OCI-LY1 (cell line): ENCODE results near the gene LARP1.
"Not testable (repeated sequence)": the region's sequence is repeated elsewhere in the genome, so short reads cannot be mapped to it uniquely, and the experiment has no call there.

Experiments used
- H2AFZ ChIP-seq: fragments of 200-600 bp; sonication (generic), shearing (Covaris generic); 2 replicates; pipeline ENCODE4 v1.6.0; 2014; ENCODE audit warnings: antibody characterized with exemption, mild to moderate bottlenecking, low read length
- H3F3A ChIP-seq: fragments of 200-600 bp; sonication (generic), shearing (Covaris generic); 2 replicates; pipeline ENCODE4 v1.6.0; 2014; ENCODE audit warnings: mild to moderate bottlenecking, antibody characterized with exemption, low read length, moderate library complexity; ENCODE audit not compliant: insufficient read depth
- H3K27ac ChIP-seq: fragments of 200-600 bp; sonication (generic); 2 replicates; pipeline ENCODE4 v1.5.1; 2014; ENCODE audit warnings: low read length, mixed run types, mild to moderate bottlenecking, low read depth; ENCODE audit not compliant: poor library complexity, severe bottlenecking
- H3K27me3 ChIP-seq: fragments of 200-600 bp; sonication (generic); 2 replicates; pipeline ENCODE4 v1.6.0; 2014; ENCODE audit warnings: antibody characterized with exemption, mild to moderate bottlenecking, low read length, moderate library complexity; ENCODE audit not compliant: insufficient read depth
- H3K36me3 ChIP-seq: fragments of 200-600 bp; sonication (generic); 2 replicates; pipeline ENCODE4 v1.6.1; 2014; ENCODE audit warnings: mild to moderate bottlenecking, antibody characterized with exemption, low read length, moderate library complexity, mixed read lengths; ENCODE audit not compliant: insufficient read depth
- H3K4me1 ChIP-seq: fragments of 200-600 bp; sonication (generic); 2 replicates; pipeline ENCODE4 v1.5.1; 2014; ENCODE audit warnings: mild to moderate bottlenecking, low read length, moderate library complexity; ENCODE audit not compliant: insufficient read depth, severe bottlenecking
- H3K4me2 ChIP-seq: fragments of 200-600 bp; sonication (generic), shearing (Covaris generic); 2 replicates; pipeline ENCODE4 v1.6.1; 2014; ENCODE audit warnings: low read length
- H3K4me3 ChIP-seq: fragments of 200-600 bp; sonication (generic); 2 replicates; pipeline ENCODE4 v1.5.1; 2014; ENCODE audit warnings: low read length, low read depth, mild to moderate bottlenecking, mixed read lengths; ENCODE audit not compliant: poor library complexity, severe bottlenecking
- H3K79me2 ChIP-seq: fragments of 200-600 bp; shearing (Covaris generic); 2 replicates; pipeline ENCODE4 v1.6.1; 2016; ENCODE audit warnings: mixed run types, low read length, mixed read lengths; ENCODE audit not compliant: insufficient read depth
- H3K9ac ChIP-seq: fragments of 200-600 bp; sonication (generic), shearing (Covaris generic); 2 replicates; pipeline ENCODE4 v1.6.1; 2014; ENCODE audit warnings: mild to moderate bottlenecking, low read length, mixed read lengths
- H3K9me2 ChIP-seq: fragments of 200-600 bp; sonication (generic), shearing (Covaris generic); 2 replicates; pipeline ENCODE4 v1.6.1; 2014; ENCODE audit warnings: low read depth, mild to moderate bottlenecking, low read length, mixed read lengths
- H3K9me3 ChIP-seq: fragments of 200-600 bp; shearing (Covaris generic); 2 replicates; pipeline ENCODE4 v1.6.1; 2014; ENCODE audit warnings: low read length, mixed read lengths
- H4K20me1 ChIP-seq: fragments of 200-600 bp; sonication (generic), shearing (Covaris generic); 2 replicates; pipeline ENCODE4 v1.6.0; 2016; ENCODE audit warnings: mild to moderate bottlenecking, low read length; ENCODE audit not compliant: insufficient read depth
- CTCF ChIP-seq: fragments of 200-600 bp; sonication (generic), shearing (Covaris generic); IDR thresholded peaks from 2 replicates; pipeline ENCODE4 v1.5.1; 2017; ENCODE audit warnings: mild to moderate bottlenecking, antibody characterized with exemption, low read length, moderate library complexity, mixed read lengths
- EZH2 ChIP-seq: fragments of 200-600 bp; sonication (generic), shearing (Covaris generic); IDR thresholded peaks from 2 replicates; pipeline ENCODE4 v1.8.0; 2017; ENCODE audit warnings: borderline replicate concordance, mixed run types, mild to moderate bottlenecking, antibody characterized with exemption, low read length, moderate library complexity, mixed read lengths

The LARP1 gene

GRCh38 chr5:154830596-154830995, 75.4 kb downstream of the LARP1 start:
- Histone ChIP-seq H3K4me1 (no peaks in the 10 kb centered on the region), H4K20me1 (no peaks in the 10 kb centered on the region), H3F3A (no peaks in the 10 kb centered on the region), H3K4me2 (no peak overlapping the region), H3K4me3 (no peak overlapping the region), H3K9ac (no peak overlapping the region), H2AFZ (no peak overlapping the region), H3K9me2 (no peaks in the 10 kb centered on the region), H3K27me3 (no peaks in the 10 kb centered on the region), H3K9me3 (no peaks in the 10 kb centered on the region), H3K27ac (no peak overlapping the region), H3K79me2 (no peaks in the 10 kb centered on the region), H3K36me3 (peaks cover 40% of the 10 kb centered on the region)
- TF ChIP-seq EZH2 = no peak
- TF ChIP-seq CTCF = no peak

- no peaks in the 10 kb centered on the region for H3K9me3 ChIP-seq
- peaks cover 40% of the 10 kb centered on the region for H3K36me3 ChIP-seq
- TF ChIP-seq EZH2 = no peak
- no peak overlapping the region for H3K4me2 ChIP-seq
- no peaks in the 10 kb centered on the region for H3K27me3 ChIP-seq
- no peaks in the 10 kb centered on the region for H3K9me2 ChIP-seq
- H2AFZ ChIP-seq = no peak overlapping the region
- no peaks in the 10 kb centered on the region for H4K20me1 ChIP-seq
- H3K4me1 ChIP-seq = no peaks in the 10 kb centered on the region
- no peaks in the 10 kb centered on the region for H3F3A ChIP-seq
- H3K79me2 ChIP-seq = no peaks in the 10 kb centered on the region
- no peak overlapping the region for H3K27ac ChIP-seq
- H3K9ac ChIP-seq = no peak overlapping the region
- H3K4me3 ChIP-seq = no peak overlapping the region
Observed at GRCh38 chr5:154831451-154831850, 76.3 kb downstream of the LARP1 start.

GRCh38 chr5:154832804-154833203, 77.6 kb downstream of the LARP1 start:
- H3K4me2 ChIP-seq, H3K4me1 ChIP-seq, H2AFZ ChIP-seq, H3K79me2 ChIP-seq, H3K9me2 ChIP-seq, H3K9me3 ChIP-seq, H3K4me3 ChIP-seq, H3K27me3 ChIP-seq, H3K27ac ChIP-seq, H3K9ac ChIP-seq, H4K20me1 ChIP-seq, H3F3A ChIP-seq: not testable (repeated sequence)
- H3K36me3 ChIP-seq = peaks cover 40% of the 10 kb centered on the region

GRCh38 chr5:154834053-154834452, 78.9 kb downstream of the LARP1 start:
- no peak overlapping the region for H3K27ac ChIP-seq
- H4K20me1 ChIP-seq = no peaks in the 10 kb centered on the region
- H2AFZ ChIP-seq = no peak overlapping the region
- H3K4me3 ChIP-seq = no peak overlapping the region
- no peaks in the 10 kb centered on the region for H3K4me1 ChIP-seq
- no peaks in the 10 kb centered on the region for H3K27me3 ChIP-seq
- H3K9me3 ChIP-seq = no peaks in the 10 kb centered on the region
- no peak for TF ChIP-seq EZH2
- TF ChIP-seq CTCF = no peak
- H3K36me3 ChIP-seq = peaks cover 33% of the 10 kb centered on the region
- no peak overlapping the region for H3K4me2 ChIP-seq
- no peaks in the 10 kb centered on the region for H3K79me2 ChIP-seq
- no peaks in the 10 kb centered on the region for H3K9me2 ChIP-seq
- no peaks in the 10 kb centered on the region for H3F3A ChIP-seq
- no peak overlapping the region for H3K9ac ChIP-seq

- peaks cover 17% of the 10 kb centered on the region for H3K36me3 ChIP-seq
- not testable (repeated sequence) for H3K4me1 ChIP-seq, H2AFZ ChIP-seq, H3K4me2 ChIP-seq, H3F3A ChIP-seq, H3K27ac ChIP-seq, H3K9me2 ChIP-seq, H3K27me3 ChIP-seq, H3K4me3 ChIP-seq, H3K79me2 ChIP-seq, H4K20me1 ChIP-seq, H3K9ac ChIP-seq, H3K9me3 ChIP-seq
Observed at GRCh38 chr5:154835701-154836052, 80.5 kb downstream of the LARP1 start.
